ENCODE results near the gene SLC28A1. TPM values are rescaled to one million over a fixed set of nuclear protein-coding genes. Genes with fewer than 3 reads are reported as not detected.

SLC28A1 gene
- total and polyA plus RNA-seq, 7 experiments from 2014 or later: not detected

- no peak overlapping the region for H3K4me3 ChIP-seq (ENCODE audit: low read length)
- H3K4me1 Mint-ChIP-seq: peaks cover 58 to 94% (median 82%) of the 10 kb centered on the region in 7 donors
Observed at GRCh38 chr15:84987949-84988624, 103.6 kb downstream of the SLC28A1 start.

GRCh38 chr15:84988909-84989644, 104.6 kb downstream of the SLC28A1 start:
- H3K36me3 Mint-ChIP-seq: peaks cover 0 to 7% (median 0%) of the 10 kb centered on the region in 5 donors
- ATAC-seq: no peak
- H3K9me3 Mint-ChIP-seq: peaks cover 0 to 1% (median 0%) of the 10 kb centered on the region in 11 donors
- Histone ChIP-seq H3K9me3 (ENCODE audit: control insufficient read depth in 2 of 3, low read length in 3 of 3) (no peaks in the 10 kb centered on the region), H3K27ac (ENCODE audit: low read depth, low read length) (peak overlapping the region; percentile 62), H3K4me1 (ENCODE audit: control insufficient read depth in 2 of 2, insufficient read depth in 2 of 2, low read length in 2 of 2) (peaks cover 9 to 41% of the 10 kb centered on the region in 2 donors), H3K4me3 (ENCODE audit: low read length) (no peak overlapping the region), H3K36me3 (ENCODE audit: control insufficient read depth in 2 of 3, insufficient read depth in 3 of 3, low read length in 3 of 3) (no peaks in the 10 kb centered on the region), H3K27me3 (ENCODE audit: control insufficient read depth in 2 of 2, insufficient read depth in 2 of 2, low read length in 2 of 2) (no peaks in the 10 kb centered on the region)
- H3K27ac Mint-ChIP-seq: peak overlapping the region; percentile 67 to 97 (median 90)
- ChIA-PET CTCF (interaction anchor here (0.9 to 2.0 kb wide), 4 partner anchors 16 to 55 kb away, joined by 3 to 10 read pairs (median 4); no protein-coding TSS in a partner anchor), POLR2A (interaction anchor here (0.5 to 2.0 kb wide), 11 partner anchors 8 to 520 kb away, joined by 3 to 8 read pairs (median 3); no protein-coding TSS in a partner anchor)
- H3K27me3 Mint-ChIP-seq: peaks cover 0 to under 1% (median 0%) of the 10 kb centered on the region in 5 donors
- H3K4me3 Mint-ChIP-seq: peak overlapping the region in 8 of 10 donors; percentile 51 to 76 (median 73)
- intact Hi-C loops (cut with micrococcal nuclease): loop anchor here in 1 of 2 donors (1.0 kb wide), 1 partner anchor 9 kb away; no protein-coding TSS in a partner anchor
- peaks cover 52 to 87% (median 76%) of the 10 kb centered on the region in 7 donors for H3K4me1 Mint-ChIP-seq
- no peak for DNase-seq

More at GRCh38 chr15:84987949-84988624, 103.6 kb downstream of the SLC28A1 start:
- Histone ChIP-seq H3K4me1 (ENCODE audit: control insufficient read depth in 2 of 2, insufficient read depth in 2 of 2, low read length in 2 of 2) (peaks cover 9 to 45% of the 10 kb centered on the region in 2 donors), H3K9me3 (ENCODE audit: control insufficient read depth in 2 of 3, low read length in 3 of 3) (no peaks in the 10 kb centered on the region), H3K27ac (ENCODE audit: low read depth, low read length) (peak overlapping the region; percentile 62), H3K27me3 (ENCODE audit: control insufficient read depth in 2 of 2, insufficient read depth in 2 of 2, low read length in 2 of 2) (no peaks in the 10 kb centered on the region), H3K36me3 (ENCODE audit: control insufficient read depth in 2 of 3, insufficient read depth in 3 of 3, low read length in 3 of 3) (no peaks in the 10 kb centered on the region)
- POLR2A ChIA-PET: interaction anchor here (0.6 to 2.0 kb wide), 10 partner anchors 9 to 402 kb away, joined by 3 to 8 read pairs (median 3); no protein-coding TSS in a partner anchor
- ATAC-seq (peak; percentile 56), DNase-seq (peak in 6 of 9 donors; percentile 10 to 36 (median 27))
- intact Hi-C loops (cut with micrococcal nuclease): loop anchor here in 1 of 2 donors (1.0 kb wide), 1 partner anchor 8 kb away; no protein-coding TSS in a partner anchor
- Mint-ChIP-seq H3K9me3 (peaks cover 0 to 1% (median 0%) of the 10 kb centered on the region in 11 donors), H3K27me3 (peaks cover 0 to 9% (median 0%) of the 10 kb centered on the region in 5 donors), H3K4me3 (peak overlapping the region; percentile 54 to 76 (median 74)), H3K27ac (peak overlapping the region; percentile 78 to 97 (median 93)), H3K36me3 (peaks cover 0 to 7% (median 0%) of the 10 kb centered on the region in 5 donors)
- CTCF ChIA-PET: interaction anchor here (0.6 to 2.0 kb wide), 4 partner anchors 9 to 56 kb away, joined by 3 to 10 read pairs (median 4); no protein-coding TSS in a partner anchor

GRCh38 chr15:84990507-84990906, 106.0 kb downstream of the SLC28A1 start:
- intact Hi-C loops (cut with micrococcal nuclease): no loop called here
- no peaks in the 10 kb centered on the region for H3K36me3 ChIP-seq (ENCODE audit: control insufficient read depth in 2 of 3, insufficient read depth in 3 of 3, low read length in 3 of 3)
- Mint-ChIP-seq H3K9me3 (peaks cover 0 to 1% (median 0%) of the 10 kb centered on the region in 11 donors), H3K27ac (peak overlapping the region in 3 of 9 donors; percentile 93 to 97 (median 95)), H3K36me3 (peaks cover 0 to 7% (median 0%) of the 10 kb centered on the region in 5 donors), H3K4me3 (peak overlapping the region in 2 of 10 donors; percentile 21 to 25), H3K27me3 (no peaks in the 10 kb centered on the region), H3K4me1 (peaks cover 42 to 80% (median 67%) of the 10 kb centered on the region in 7 donors)
- ChIA-PET POLR2A (interaction anchor here (0.8 kb wide), 1 partner anchor 9 kb away, joined by 3 read pairs; the partner anchor contains the start of gene PDE8A), CTCF (interaction anchor here (0.6 kb wide), 1 partner anchor 41 kb away, joined by 3 read pairs; no protein-coding TSS in a partner anchor)
- peaks cover 9 to 38% of the 10 kb centered on the region in 2 donors for H3K4me1 ChIP-seq (ENCODE audit: control insufficient read depth in 2 of 2, insufficient read depth in 2 of 2, low read length in 2 of 2)
- no peak overlapping the region for H3K4me3 ChIP-seq (ENCODE audit: low read length)
- H3K9me3 ChIP-seq (ENCODE audit: control insufficient read depth in 2 of 3, low read length in 3 of 3): no peaks in the 10 kb centered on the region
- no peak for DNase-seq
- ATAC-seq: no peak
- no peak overlapping the region for H3K27ac ChIP-seq (ENCODE audit: low read depth, low read length)
- no peaks in the 10 kb centered on the region for H3K27me3 ChIP-seq (ENCODE audit: control insufficient read depth in 2 of 2, insufficient read depth in 2 of 2, low read length in 2 of 2)

- peaks cover 0 to 1% (median 0%) of the 10 kb centered on the region in 11 donors for H3K9me3 Mint-ChIP-seq
- POLR2A ChIA-PET: interaction anchor here (1.5 kb wide), 1 partner anchor 9 kb away, joined by 11 read pairs; the partner anchor contains the start of gene PDE8A
- H3K27me3 Mint-ChIP-seq: no peaks in the 10 kb centered on the region
- H3K4me1 Mint-ChIP-seq: peaks cover 40 to 73% (median 63%) of the 10 kb centered on the region in 7 donors
- intact Hi-C loops (cut with micrococcal nuclease): loop anchor here in 1 of 2 donors (1.0 kb wide), 1 partner anchor 8 kb away; no protein-coding TSS in a partner anchor
- no peaks in the 10 kb centered on the region for H3K27me3 ChIP-seq (ENCODE audit: control insufficient read depth in 2 of 2, insufficient read depth in 2 of 2, low read length in 2 of 2)
- peak overlapping the region in 2 of 9 donors; percentile 51 to 97 for H3K27ac Mint-ChIP-seq
- H3K36me3 Mint-ChIP-seq: peaks cover 0 to 7% (median 0%) of the 10 kb centered on the region in 5 donors
- no peak for DNase-seq
- ATAC-seq: no peak
- no peak overlapping the region for H3K4me3 ChIP-seq (ENCODE audit: low read length)
- H3K36me3 ChIP-seq (ENCODE audit: control insufficient read depth in 2 of 3, insufficient read depth in 3 of 3, low read length in 3 of 3): no peaks in the 10 kb centered on the region
- H3K9me3 ChIP-seq (ENCODE audit: control insufficient read depth in 2 of 3, low read length in 3 of 3): no peaks in the 10 kb centered on the region
- H3K4me3 Mint-ChIP-seq: peak overlapping the region in 5 of 10 donors; percentile 0 to 38 (median 17)
- H3K4me1 ChIP-seq (ENCODE audit: control insufficient read depth in 2 of 2, insufficient read depth in 2 of 2, low read length in 2 of 2): peaks cover 9 to 37% of the 10 kb centered on the region in 2 donors
- CTCF ChIA-PET: interaction anchor here (0.6 kb wide), 1 partner anchor 41 kb away, joined by 3 read pairs; no protein-coding TSS in a partner anchor
- no peak overlapping the region for H3K27ac ChIP-seq (ENCODE audit: low read depth, low read length)
Observed at GRCh38 chr15:84991014-84991712, 106.7 kb downstream of the SLC28A1 start.

GRCh38 chr15:84992157-84992944, 107.9 kb downstream of the SLC28A1 start:
- H3K9me3 ChIP-seq (ENCODE audit: control insufficient read depth in 2 of 3, low read length in 3 of 3): no peaks in the 10 kb centered on the region
- peaks cover 5 to 27% of the 10 kb centered on the region in 2 donors for H3K4me1 ChIP-seq (ENCODE audit: control insufficient read depth in 2 of 2, insufficient read depth in 2 of 2, low read length in 2 of 2)
- Mint-ChIP-seq H3K27ac (peak overlapping the region in 4 of 9 donors; percentile 18 to 53 (median 36)), H3K9me3 (peaks cover 0 to 1% (median 0%) of the 10 kb centered on the region in 11 donors), H3K4me3 (no peak overlapping the region), H3K27me3 (no peaks in the 10 kb centered on the region), H3K36me3 (peaks cover 0 to 7% (median 0%) of the 10 kb centered on the region in 5 donors), H3K4me1 (peaks cover 32 to 63% (median 54%) of the 10 kb centered on the region in 7 donors)
- no peak overlapping the region for H3K4me3 ChIP-seq (ENCODE audit: low read length)
- no peaks in the 10 kb centered on the region for H3K27me3 ChIP-seq (ENCODE audit: control insufficient read depth in 2 of 2, insufficient read depth in 2 of 2, low read length in 2 of 2)
- DNase-seq: peak in 1 of 9 donors; percentile 48
- intact Hi-C loops (cut with micrococcal nuclease): no loop called here
- H3K27ac ChIP-seq (ENCODE audit: low read depth, low read length): no peak overlapping the region
- CTCF ChIA-PET: no interaction called here
- peak; percentile 36 for ATAC-seq
- H3K36me3 ChIP-seq (ENCODE audit: control insufficient read depth in 2 of 3, insufficient read depth in 3 of 3, low read length in 3 of 3): no peaks in the 10 kb centered on the region
- POLR2A ChIA-PET: interaction anchor here (0.7 to 1.5 kb wide), 2 partner anchors 10 to 39 kb away, joined by 3 to 11 read pairs; partner anchors contain the start of gene PDE8A

All from naive thymus-derived CD4-positive, alpha-beta T cell (primary cell).